Measurements from ENCODE around the gene CFAP221. TPM values are rescaled to one million over a fixed set of nuclear protein-coding genes. Genes with fewer than 3 reads are reported as not detected.

The CFAP221 gene
- total RNA-seq, 1 experiment from 2014 or later = 0.20 TPM

DNA sequence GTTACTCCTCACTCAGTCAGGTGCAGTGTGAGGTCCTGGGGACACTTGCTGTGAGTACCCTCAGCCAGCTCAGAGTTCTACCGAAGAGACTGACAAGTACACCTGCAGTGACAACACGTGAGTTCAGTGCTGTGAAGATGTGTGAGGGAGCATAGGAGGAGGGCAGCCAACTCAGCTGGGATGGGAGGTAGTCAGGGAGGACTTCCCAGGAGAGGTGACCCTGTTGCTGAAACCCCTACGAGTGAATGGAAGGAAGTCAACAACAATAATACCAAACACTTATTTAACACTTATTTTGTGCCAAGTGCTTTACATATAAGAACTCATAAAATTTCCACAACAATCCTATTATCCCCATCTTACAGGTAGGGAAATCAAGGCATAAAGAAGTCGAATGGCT, 145.0 kb downstream of the CFAP221 start:
- TF ChIP-seq CTCF (conservative IDR thresholded peaks at IDR 0.05) = no peak
- Mint-ChIP-seq H3K36me3 (ENCODE audit: insufficient read depth in 1 of 3, low read depth in 3 of 3) (peaks cover 2 to 25% (median 5%) of the 10 kb centered on the region in 3 experiments; a peak in 6 of 7 replicates), H3K27me3 (ENCODE audit: low read depth) (no peaks in the 10 kb centered on the region), H3K4me3 (no peak overlapping the region), H3K9me3 (no peaks in the 10 kb centered on the region; a peak in 1 of 5 replicates), H3K27ac (no peak overlapping the region), H3K4me1 (peaks cover 7 to 10% of the 10 kb centered on the region in 2 experiments)
- Histone ChIP-seq H3K18ac (ENCODE audit: insufficient read length, low read depth, low read length) (no peak overlapping the region), H3K9me3 (ENCODE audit: control insufficient read depth, low read depth, low read length) (no peaks in the 10 kb centered on the region), H3K4me2 (ENCODE audit: insufficient read depth, insufficient read length, low read length) (no peak overlapping the region), H4K91ac (ENCODE audit: insufficient read length, low read depth, low read length) (no peak overlapping the region), H3K4ac (ENCODE audit: low read depth, low read length) (no peak overlapping the region), H3K27me3 (ENCODE audit: insufficient read depth, low read length) (no peaks in the 10 kb centered on the region), H2AK5ac (ENCODE audit: insufficient read length, low read length) (no peak overlapping the region), H3K23ac (ENCODE audit: insufficient read length, low read depth, low read length) (no peak overlapping the region), H3K56ac (ENCODE audit: insufficient read length, low read depth, low read length) (no peak overlapping the region), H2BK5ac (ENCODE audit: insufficient read length, low read length) (no peak overlapping the region), H3K79me1 (ENCODE audit: insufficient read depth, low read depth, low read length, poor library complexity, severe bottlenecking) (no peaks in the 10 kb centered on the region), H4K20me1 (ENCODE audit: control insufficient read depth, insufficient read depth, insufficient read length) (no peaks in the 10 kb centered on the region), H2BK15ac (ENCODE audit: low read depth, low read length) (no peak overlapping the region), H4K8ac (replicated peaks; ENCODE audit: insufficient read length, low read depth, low read length) (no peak overlapping the region), H2BK12ac (ENCODE audit: insufficient read length, low read depth, low read length) (no peak overlapping the region), H3K23me2 (ENCODE audit: insufficient read length, low read depth, low read length, poor library complexity, severe bottlenecking) (no peaks in the 10 kb centered on the region), H3K14ac (ENCODE audit: insufficient read depth, low read length) (no peak overlapping the region), H3K9ac (ENCODE audit: extremely low read depth, insufficient read length, low read length) (no peak overlapping the region), H4K5ac (ENCODE audit: insufficient read length, low read depth, low read length) (no peak overlapping the region), H3K27ac (ENCODE audit: insufficient read length, low read depth, low read length) (no peak overlapping the region), H2BK120ac (ENCODE audit: low read depth, low read length, poor library complexity, severe bottlenecking) (no peak overlapping the region), H2BK20ac (ENCODE audit: low read depth, low read length, poor library complexity, severe bottlenecking) (no peak overlapping the region), H3K79me2 (ENCODE audit: insufficient read depth, low read length) (no peaks in the 10 kb centered on the region), H2AFZ (ENCODE audit: low read length) (no peak overlapping the region), H3K4me1 (ENCODE audit: insufficient read depth, low read length) (peaks cover 3% of the 10 kb centered on the region; the same call in 1 of the 2 replicates), H3T11ph (ENCODE audit: low read length) (no peak overlapping the region)
- DNase-seq = no peak
- WGBS (ENCODE audit: extremely low coverage, insufficient read length, low lambda C conversion rate) = no CpG with 5 or more reads among the region's 4 CpGs

All from H9 (cell line).